Measurements from ENCODE around the gene EIF4E2. TPM values are rescaled to one million over a fixed set of nuclear protein-coding genes. Genes with fewer than 3 reads are reported as not detected.
"Not testable (repeated sequence)": the region's sequence is repeated elsewhere in the genome, so short reads cannot be mapped to it uniquely, and the experiment has no call there.

Gene EIF4E2
- total RNA-seq, 1 donor from 2014 or later: 49.1 TPM

- no peak for DNase-seq (ENCODE audit: low spot score)
Measured at GRCh38 chr2:232522623-232523401, 27.7 kb upstream of the EIF4E2 start.

GRCh38 chr2:232523402-232523681 is 27.1 kb upstream of the EIF4E2 start:
- no peak for DNase-seq (ENCODE audit: low spot score)

GRCh38 chr2:232523682-232524597 is 26.5 kb upstream of the EIF4E2 start:
- no peak for DNase-seq (ENCODE audit: low spot score)

- DNase-seq (ENCODE audit: low spot score): no peak
Measured at GRCh38 chr2:232524771-232525170, 25.7 kb upstream of the EIF4E2 start.

- DNase-seq (ENCODE audit: low spot score): no peak
Measured at GRCh38 chr2:232525199-232525598, 25.3 kb upstream of the EIF4E2 start.

GRCh38 chr2:232525791-232526371 is 24.6 kb upstream of the EIF4E2 start, which contains the start of gene CHRND:
Gene CHRND, plus strand, starts transcription at chr2:232526160. Its CDS starts 56 bp downstream, at chr2:232526216.
- no peak for DNase-seq (ENCODE audit: low spot score)

- no peak for DNase-seq (ENCODE audit: low spot score)
Measured at GRCh38 chr2:232526372-232526941, 24.0 kb upstream of the EIF4E2 start.

GRCh38 chr2:232527905-232528470 is 22.5 kb upstream of the EIF4E2 start:
- no peak for DNase-seq (ENCODE audit: low spot score)

GRCh38 chr2:232528746-232529460 is 21.6 kb upstream of the EIF4E2 start:
- no peak for DNase-seq (ENCODE audit: low spot score)

- DNase-seq (ENCODE audit: low spot score): no peak
Measured at GRCh38 chr2:232529806-232530547, 20.5 kb upstream of the EIF4E2 start.

GRCh38 chr2:232530626-232531260 is 19.7 kb upstream of the EIF4E2 start:
- no peak for DNase-seq (ENCODE audit: low spot score)

- DNase-seq (ENCODE audit: low spot score): no peak
Measured at GRCh38 chr2:232532419-232532818, 18.1 kb upstream of the EIF4E2 start.

- not testable (repeated sequence) for DNase-seq (ENCODE audit: low spot score)
Measured at GRCh38 chr2:232532821-232533220, 17.7 kb upstream of the EIF4E2 start.

- DNase-seq (ENCODE audit: low spot score): no peak
Measured at GRCh38 chr2:232533944-232534710, 16.4 kb upstream of the EIF4E2 start.

GRCh38 chr2:232534940-232535651 is 15.4 kb upstream of the EIF4E2 start:
- no peak for DNase-seq (ENCODE audit: low spot score)

GRCh38 chr2:232535761-232536530 is 14.5 kb upstream of the EIF4E2 start:
- DNase-seq (ENCODE audit: low spot score): no peak

GRCh38 chr2:232537079-232537478 is 13.4 kb upstream of the EIF4E2 start:
- DNase-seq (ENCODE audit: low spot score): no peak

- no peak for DNase-seq (ENCODE audit: low spot score)
Measured at GRCh38 chr2:232537499-232537898, 13.0 kb upstream of the EIF4E2 start.

Data from ureter (tissue), 1 donor.